ENCODE measurements around the gene CCDC86.
A peak's percentile ranks its signal among the peaks of the same experiment; 100 is the strongest.

The CCDC86 gene

GRCh38 chr11:60875366-60876167, 33.7 kb downstream of the CCDC86 start:
- intact Hi-C loops (cut with DNase I), result no loop called here
- DNase-seq, result no peak

GRCh38 chr11:60876168-60876485, 34.2 kb downstream of the CCDC86 start:
- no peak for DNase-seq
- intact Hi-C loops (cut with DNase I), result no loop called here

- intact Hi-C loops (cut with DNase I), result no loop called here
- DNase-seq, result no peak
Measured at GRCh38 chr11:60878245-60879101, 36.6 kb downstream of the CCDC86 start.

GRCh38 chr11:60879104-60879503, 37.2 kb downstream of the CCDC86 start:
- DNase-seq, result no peak
- intact Hi-C loops (cut with DNase I), result no loop called here

- no peak for DNase-seq
- intact Hi-C loops (cut with DNase I), result no loop called here
Measured at GRCh38 chr11:60879971-60880588, 38.2 kb downstream of the CCDC86 start.

GRCh38 chr11:60880643-60881282, 38.9 kb downstream of the CCDC86 start:
- no peak for DNase-seq

GRCh38 chr11:60887556-60887955, 45.6 kb downstream of the CCDC86 start:
- intact Hi-C loops (cut with DNase I), result no loop called here

More at GRCh38 chr11:60880643-60881282, 38.9 kb downstream of the CCDC86 start:
- intact Hi-C loops (cut with DNase I), result no loop called here

GRCh38 chr11:60889869-60890311, 48.0 kb downstream of the CCDC86 start:
- intact Hi-C loops (cut with DNase I), result no loop called here
- DNase-seq, result no peak

More at GRCh38 chr11:60887556-60887955, 45.6 kb downstream of the CCDC86 start:
- DNase-seq, result peak in 29 of 42 donors; percentile 21 to 71 (median 45)

GRCh38 chr11:60890696-60891095, 48.8 kb downstream of the CCDC86 start:
- no peak for DNase-seq
- intact Hi-C loops (cut with DNase I), result no loop called here

GRCh38 chr11:60891103-60891741, 49.3 kb downstream of the CCDC86 start:
- intact Hi-C loops (cut with DNase I), result no loop called here
- no peak for DNase-seq

- intact Hi-C loops (cut with DNase I), result no loop called here
Measured at GRCh38 chr11:60895687-60896086, 53.8 kb downstream of the CCDC86 start.

GRCh38 chr11:60897496-60897895, 55.6 kb downstream of the CCDC86 start:
- intact Hi-C loops (cut with DNase I), result no loop called here
- no peak for DNase-seq

More at GRCh38 chr11:60895687-60896086, 53.8 kb downstream of the CCDC86 start:
- no peak for DNase-seq

- intact Hi-C loops (cut with DNase I), result no loop called here
- DNase-seq, result peak in 26 of 42 donors; percentile 24 to 82 (median 57)
Measured at GRCh38 chr11:60899046-60899936, 57.4 kb downstream of the CCDC86 start.

GRCh38 chr11:60899977-60900376, 58.1 kb downstream of the CCDC86 start:
- DNase-seq, result no peak
- intact Hi-C loops (cut with DNase I), result loop anchor here (5.0 kb wide), 1 partner anchor 68 kb away; no protein-coding TSS in a partner anchor
